SK-N-DZ (cell line): Measurements from ENCODE around the gene SLC22A3.
"Not testable (repeated sequence)": the region's sequence is repeated elsewhere in the genome, so short reads cannot be mapped to it uniquely, and the experiment has no call there.

Experiments used
- DNase-seq: peaks from one replicate; pipeline ENCODE4 v3.0.0-alpha.2; 2015; ENCODE audit warnings: low spot score

The SLC22A3 gene

GRCh38 chr6:160439751-160440150 is 91.6 kb downstream of the SLC22A3 start:
- no peak for DNase-seq

DNA sequence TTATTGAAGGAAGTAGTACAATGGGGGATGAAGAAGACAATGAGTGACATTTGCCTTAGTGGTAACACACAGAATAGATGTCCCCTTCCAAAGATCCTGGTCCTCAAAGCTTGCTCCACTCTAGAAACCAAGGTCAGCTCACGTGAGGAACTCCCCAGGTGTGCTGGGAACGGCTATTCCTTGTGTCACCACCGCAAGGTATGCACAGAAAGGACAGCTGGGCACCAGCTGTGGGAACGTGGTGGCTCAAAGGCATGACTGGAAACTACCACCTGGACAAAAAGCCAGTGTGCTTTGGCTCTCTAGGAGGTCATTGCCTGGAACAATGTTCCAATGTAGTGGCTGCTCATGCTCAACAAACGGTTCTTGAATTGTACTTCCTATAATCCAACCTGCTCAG is 94.0 kb downstream of the SLC22A3 start:
- DNase-seq = no peak

- no peak for DNase-seq
Measured at GRCh38 chr6:160445130-160445529, 97.0 kb downstream of the SLC22A3 start.

- no peak for DNase-seq
Measured at GRCh38 chr6:160447350-160447749, 99.2 kb downstream of the SLC22A3 start.

DNA sequence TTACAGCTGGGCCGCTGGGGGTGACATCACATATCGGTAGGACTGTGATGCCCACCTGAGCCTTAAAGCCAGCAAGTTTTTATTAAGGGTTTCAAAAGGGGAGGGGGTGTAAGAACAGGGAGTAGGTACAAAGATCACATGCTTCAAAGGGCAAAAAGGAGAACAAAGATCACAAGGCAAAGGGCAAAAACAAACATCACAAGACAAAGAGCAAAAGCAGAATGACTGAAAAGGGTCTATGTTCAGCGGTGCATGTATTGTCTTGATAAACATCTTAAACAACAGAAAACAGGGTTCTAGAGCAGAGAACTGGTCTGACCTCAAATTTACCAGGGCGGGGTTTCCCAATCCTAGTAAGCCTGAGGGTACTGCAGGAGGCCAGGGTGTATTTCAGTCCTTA is 101.6 kb downstream of the SLC22A3 start:
- not testable (repeated sequence) for DNase-seq

DNA sequence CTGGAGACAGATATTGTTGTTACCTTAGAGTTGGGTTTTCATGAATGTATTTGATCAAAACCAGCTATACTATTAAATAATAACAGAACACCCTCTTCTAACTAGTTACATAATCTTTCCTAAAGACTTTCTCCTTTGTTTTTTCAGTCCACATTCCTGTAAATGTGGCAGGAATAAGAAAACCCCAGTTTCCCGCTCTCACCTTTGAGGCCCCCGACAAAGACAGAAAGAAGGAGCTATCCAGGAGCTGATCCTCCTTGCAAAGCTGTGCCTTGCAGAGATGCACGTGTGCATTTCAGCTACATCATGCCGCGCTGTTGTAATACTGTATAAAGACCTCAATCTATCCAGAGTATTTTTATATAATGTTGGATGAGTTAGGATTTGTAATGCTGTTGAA is 102.7 kb downstream of the SLC22A3 start:
- no peak for DNase-seq

DNA sequence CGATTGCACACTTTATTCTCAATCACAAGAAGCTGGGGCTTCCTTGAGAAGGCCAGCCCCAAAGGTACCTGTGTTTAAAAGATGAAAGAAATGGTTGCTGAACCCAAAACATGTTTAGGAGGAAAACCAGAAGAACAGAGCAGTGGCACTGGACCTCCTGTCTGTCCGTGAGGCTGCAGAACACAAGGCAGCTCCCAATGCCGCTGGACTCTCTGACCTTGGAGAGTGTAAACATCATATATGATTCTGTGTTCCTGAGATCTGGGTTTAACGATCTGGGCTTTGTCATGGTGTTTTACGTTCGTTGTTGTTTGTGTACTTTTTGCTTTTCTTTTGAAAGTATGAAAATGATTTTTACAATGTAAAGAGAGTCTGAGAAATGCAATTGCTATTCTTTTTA is 106.1 kb downstream of the SLC22A3 start:
- DNase-seq = no peak

DNA sequence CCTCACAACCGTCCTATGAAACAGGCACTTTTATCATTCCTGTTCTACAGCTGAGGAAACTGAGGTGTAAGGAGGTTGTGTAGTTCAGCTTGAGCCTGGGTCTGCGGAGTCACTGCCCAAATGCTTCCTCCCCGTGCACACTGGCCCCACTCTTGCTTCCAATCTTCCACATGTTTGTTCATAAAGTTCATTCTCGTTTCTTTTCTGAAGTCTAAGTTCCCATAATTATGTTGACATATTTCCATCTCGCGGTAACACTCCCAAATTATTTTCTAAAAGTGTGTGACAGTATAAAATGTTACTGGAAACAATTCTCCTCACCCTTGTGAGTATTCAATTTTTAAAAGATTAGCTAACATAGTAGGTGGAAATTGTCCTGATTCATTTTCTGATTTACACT is 106.9 kb downstream of the SLC22A3 start:
- no peak for DNase-seq

DNA sequence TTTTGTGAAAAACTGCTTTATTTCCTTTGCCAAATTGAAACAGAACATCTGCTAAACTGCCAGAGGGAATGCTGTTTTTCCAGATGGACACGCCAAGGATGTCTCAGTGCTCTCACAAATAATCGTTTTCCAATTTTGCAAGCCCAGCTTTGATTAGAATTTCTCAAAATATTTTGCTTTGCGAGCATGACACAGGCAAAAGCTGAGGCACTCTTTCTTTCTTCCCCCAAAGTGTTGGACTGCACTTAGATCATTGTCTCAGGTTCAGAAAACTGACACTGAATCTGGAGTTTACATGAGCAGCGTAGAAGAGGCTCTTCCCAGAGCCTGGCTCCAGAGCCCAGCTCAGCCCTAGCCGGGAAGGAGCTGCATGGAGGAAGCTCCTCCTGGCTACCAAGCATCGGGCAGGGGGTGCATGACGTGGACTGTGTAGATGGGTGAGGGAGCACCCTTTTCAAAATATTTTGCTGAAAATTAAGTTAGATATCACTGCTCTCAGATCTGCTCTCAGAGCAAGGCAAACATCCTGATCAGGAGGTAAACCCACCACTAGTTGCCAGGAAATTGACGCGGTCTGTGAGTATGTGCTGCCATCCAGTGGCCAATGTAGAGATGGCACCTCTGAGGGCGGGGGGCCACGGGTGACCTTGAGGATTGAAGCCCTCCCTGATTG is 107.5 kb downstream of the SLC22A3 start:
- peak; percentile 29 for DNase-seq

DNA sequence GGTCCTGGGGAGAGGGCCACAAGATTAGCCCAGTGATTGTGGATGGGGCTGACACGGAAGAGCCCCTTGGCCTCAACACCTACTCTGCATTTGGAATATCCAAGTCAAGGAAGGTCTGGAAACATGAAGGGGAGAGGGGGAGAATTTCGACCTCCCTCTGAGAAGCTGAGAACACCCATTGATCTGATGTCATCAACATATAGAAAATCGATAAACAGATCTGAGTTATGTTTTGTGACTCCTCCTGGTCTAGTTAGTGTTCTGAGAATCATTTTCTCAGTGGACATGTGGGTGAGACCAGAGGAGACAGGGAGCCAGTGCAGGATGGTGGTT is 108.0 kb downstream of the SLC22A3 start:
- DNase-seq = no peak

DNA sequence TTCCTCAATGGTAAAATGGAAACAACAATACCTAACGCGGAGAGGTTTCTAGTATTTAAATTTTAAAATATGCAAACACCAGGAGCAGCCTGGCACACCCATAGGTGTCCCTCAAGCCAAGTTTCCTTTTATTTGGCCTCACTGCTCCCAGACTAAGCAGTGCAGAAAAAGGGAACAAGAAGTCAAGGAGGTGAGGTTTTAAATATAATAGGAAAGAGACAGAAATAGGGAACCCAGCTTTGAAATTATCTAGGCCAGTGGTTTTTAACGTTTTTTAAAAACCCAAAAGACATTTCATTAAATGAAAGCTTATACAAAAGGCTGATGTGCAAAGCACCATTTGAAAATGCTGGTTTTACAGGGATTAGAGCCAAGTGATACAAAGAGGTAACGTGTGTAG is 109.6 kb downstream of the SLC22A3 start:
- DNase-seq = no peak

GRCh38 chr6:160461641-160462040 is 113.5 kb downstream of the SLC22A3 start:
- DNase-seq = no peak

DNA sequence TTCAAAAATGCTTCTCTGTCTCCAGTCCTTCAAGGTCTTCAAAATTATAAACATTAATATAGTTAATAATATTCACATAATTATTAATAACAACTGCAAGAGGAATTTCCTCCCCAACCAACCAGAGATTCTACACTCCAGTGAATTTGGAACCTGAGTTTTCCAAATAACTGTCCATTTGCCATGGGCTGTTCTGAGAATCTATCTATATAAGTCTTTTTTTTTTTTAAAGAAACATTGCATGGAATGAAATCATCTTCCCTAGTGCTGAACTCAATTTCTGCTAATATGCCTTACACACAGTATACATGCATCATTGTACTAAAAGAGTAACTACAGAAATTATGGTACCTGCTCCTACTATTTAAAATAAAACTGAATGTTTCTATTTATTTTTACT is 113.9 kb downstream of the SLC22A3 start:
- DNase-seq = no peak

DNA sequence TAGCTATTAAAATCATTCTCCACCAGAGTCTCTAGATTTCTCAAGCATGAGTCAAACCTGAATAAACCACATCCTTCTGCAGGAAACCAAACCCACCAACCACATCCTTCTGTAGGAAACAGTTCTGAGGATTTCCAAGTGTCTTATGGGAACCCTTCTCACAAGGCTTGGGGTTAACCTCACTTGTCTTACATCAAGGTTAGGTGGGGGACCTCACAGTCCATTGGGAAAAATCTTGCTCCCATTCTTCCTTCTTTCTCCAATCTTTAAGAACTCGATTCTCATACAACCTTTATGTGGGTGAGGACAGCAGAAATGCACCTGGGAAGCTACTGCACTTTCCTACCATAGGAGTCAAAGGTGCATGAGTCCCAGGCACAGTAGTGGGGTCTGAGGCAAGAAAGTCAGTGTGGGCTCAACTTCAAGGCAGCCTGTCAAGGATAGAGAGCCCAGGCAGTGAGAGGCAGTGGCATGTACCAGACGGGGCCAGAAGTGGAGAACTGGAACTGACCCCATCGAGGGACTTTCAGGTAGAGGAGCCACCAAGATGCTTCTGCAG is 114.5 kb downstream of the SLC22A3 start:
- no peak for DNase-seq

GRCh38 chr6:160464744-160465143 is 116.6 kb downstream of the SLC22A3 start:
- DNase-seq = no peak

DNA sequence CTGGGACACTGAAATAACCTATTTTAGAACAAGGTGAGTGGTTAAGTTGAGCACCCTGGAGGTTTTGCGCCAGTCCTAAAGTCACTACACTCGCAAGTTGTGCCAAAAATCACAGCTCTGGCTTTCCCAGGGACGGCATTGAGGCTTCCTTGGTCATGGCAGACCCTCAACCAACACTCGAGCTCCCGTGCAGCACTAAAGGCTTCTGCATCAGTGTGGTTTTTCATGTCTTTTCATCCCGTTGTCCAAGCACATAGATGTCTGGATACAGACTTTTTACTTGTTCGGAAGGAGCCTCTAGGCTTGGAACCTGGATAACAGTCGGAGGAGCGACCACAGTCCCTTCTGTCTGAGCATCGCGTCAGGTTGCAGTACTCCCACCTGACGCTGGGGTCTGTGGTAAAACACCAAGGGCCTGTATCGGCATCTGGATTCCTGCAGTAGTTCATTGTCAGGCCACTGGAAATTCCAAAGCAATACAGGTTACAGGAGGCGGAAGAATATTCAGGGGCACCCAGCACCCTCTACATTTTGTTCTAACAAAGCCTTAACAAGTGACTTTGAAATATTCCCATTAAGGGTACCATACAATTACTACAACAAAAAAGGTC is 119.2 kb downstream of the SLC22A3 start:
- DNase-seq = not testable (repeated sequence)

- no peak for DNase-seq
Measured at GRCh38 chr6:160469153-160469552, 121.0 kb downstream of the SLC22A3 start.

GRCh38 chr6:160476056-160476455 is 127.9 kb downstream of the SLC22A3 start:
- not testable (repeated sequence) for DNase-seq

DNA sequence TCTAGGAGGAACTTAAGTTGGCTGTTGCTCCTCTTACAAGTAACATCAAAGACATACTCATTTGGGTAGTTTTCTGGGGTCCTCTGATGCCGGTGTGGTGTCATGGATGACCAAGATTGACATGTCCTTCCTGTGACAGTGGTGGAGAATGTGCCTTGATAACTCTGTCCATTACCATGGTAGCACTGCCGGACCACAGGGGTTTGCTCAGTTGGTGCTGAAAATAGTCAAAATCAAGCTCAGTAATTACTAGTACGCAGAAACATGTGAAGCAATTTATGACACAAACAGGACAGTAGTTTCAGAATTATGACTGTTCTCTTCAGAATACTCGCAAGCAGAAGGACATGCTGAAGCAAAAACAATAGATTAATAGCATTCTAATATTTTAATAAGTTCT is 128.9 kb downstream of the SLC22A3 start:
- not testable (repeated sequence) for DNase-seq

GRCh38 chr6:160477901-160478300 is 129.7 kb downstream of the SLC22A3 start:
- no peak for DNase-seq

GRCh38 chr6:160487116-160487515 is 138.9 kb downstream of the SLC22A3 start:
- DNase-seq = no peak

DNA sequence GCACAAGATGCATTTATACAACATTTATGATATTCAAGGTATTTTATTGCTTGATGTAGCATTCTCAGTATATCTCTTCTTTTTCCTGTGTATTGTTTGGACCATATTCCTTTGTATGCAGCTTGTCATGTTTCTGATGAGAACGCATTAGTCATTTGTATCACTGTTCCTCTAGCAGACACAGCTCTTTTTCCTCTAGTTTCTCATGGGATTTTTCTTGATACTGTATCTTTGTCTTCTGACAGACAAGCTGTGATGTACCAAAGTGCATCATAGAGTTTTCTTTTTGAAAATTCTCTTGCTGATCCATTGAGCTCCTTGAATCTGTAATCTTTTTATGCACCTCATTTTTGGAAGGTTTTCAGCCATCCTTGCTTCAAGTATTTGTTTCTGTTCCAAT is 140.9 kb downstream of the SLC22A3 start:
- no peak for DNase-seq

DNA sequence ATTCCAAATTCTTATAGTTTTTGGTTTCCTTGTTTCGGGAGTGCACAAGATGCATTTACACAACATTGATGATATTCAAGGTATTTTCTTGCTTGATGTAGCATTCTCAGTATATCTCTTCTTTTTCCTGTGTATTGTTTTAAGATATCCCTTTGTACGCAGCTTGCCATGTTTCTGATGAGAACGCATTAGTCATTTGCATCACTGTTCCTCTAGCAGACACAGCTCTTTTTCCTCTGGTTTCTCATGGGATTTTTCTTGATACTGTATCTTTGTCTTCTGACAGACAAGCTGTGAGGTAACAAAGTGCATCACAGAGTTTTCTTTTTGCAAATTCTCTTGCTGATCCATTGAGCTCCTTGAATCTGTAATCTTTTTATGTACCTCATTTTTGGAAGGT is 146.4 kb downstream of the SLC22A3 start:
- no peak for DNase-seq
